ENCODE results near the gene CPA4.
"Not testable (repeated sequence)": the region's sequence is repeated elsewhere in the genome, so short reads cannot be mapped to it uniquely, and the experiment has no call there.

Gene CPA4

DNA sequence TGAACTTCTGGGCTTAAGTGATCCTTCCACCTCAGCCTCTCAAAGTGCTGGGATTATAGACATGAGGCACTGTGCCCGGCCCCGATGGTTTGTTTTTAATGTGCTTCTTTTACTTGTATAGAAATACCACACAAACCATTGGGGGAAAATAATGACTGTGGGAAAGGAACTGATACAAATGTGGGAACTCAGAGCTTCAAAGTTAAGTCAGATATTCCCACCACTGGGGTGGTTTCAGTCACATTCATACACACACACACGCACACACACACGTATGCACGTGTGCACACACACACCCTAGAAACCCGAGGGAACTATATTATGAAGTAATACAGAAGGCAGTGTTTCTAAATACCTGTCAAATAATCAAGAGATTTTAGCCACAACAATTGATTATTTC lies 17.0 kb downstream of the CPA4 start:
- 100% methylated on average over 1 of the region's 6 CpGs for WGBS

DNA sequence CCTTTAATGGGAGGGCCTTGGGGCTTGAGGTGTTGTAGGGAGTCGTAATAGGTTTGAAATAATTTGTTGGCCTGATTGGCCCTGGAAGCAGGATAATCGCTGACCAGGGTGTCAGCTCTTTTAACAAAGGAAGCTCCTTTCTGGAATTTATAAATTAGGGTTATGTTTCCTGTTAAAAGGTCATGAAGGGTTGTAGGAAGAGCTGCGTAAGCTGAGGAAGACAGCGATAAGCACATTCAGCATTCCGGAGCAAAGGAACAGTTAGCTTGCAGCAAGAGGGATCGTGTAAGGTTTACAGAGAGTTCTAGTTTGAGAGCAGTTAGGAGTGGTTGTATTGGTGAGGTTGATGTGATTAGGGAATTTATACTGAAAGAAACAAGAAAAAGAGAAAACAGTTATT lies 21.3 kb downstream of the CPA4 start:
- Histone ChIP-seq H2BK12ac (ENCODE audit: low read length in 2 of 2) (no peak overlapping the region), H4K91ac (ENCODE audit: low read length) (no peak overlapping the region), H4K8ac (ENCODE audit: low read length) (no peak overlapping the region), H3K14ac (ENCODE audit: low read length in 2 of 2) (no peak overlapping the region), H3K4me2 (ENCODE audit: low read length, poor library complexity, severe bottlenecking) (no peak overlapping the region), H3K9me3 (ENCODE audit: control insufficient read depth, low read length) (peaks cover 4% of the 10 kb centered on the region), H2BK120ac (ENCODE audit: low read depth, low read length) (no peak overlapping the region), H2AFZ (ENCODE audit: low read depth, low read length) (no peak overlapping the region), H3K4me1 (ENCODE audit: control insufficient read depth, insufficient read depth, low read depth, low read length) (no peaks in the 10 kb centered on the region), H2BK15ac (ENCODE audit: low read depth, poor library complexity, severe bottlenecking) (no peak overlapping the region), H3K36me3 (ENCODE audit: control insufficient read depth in 1 of 2, insufficient read depth in 2 of 2, low read depth in 1 of 2, low read length in 2 of 2) (peaks cover 0 to 30% of the 10 kb centered on the region in 2 experiments), H3K79me1 (replicated peaks; ENCODE audit: low read length, poor library complexity, severe bottlenecking) (peaks cover 6% of the 10 kb centered on the region), H3K23ac (ENCODE audit: low read length in 2 of 2) (no peak overlapping the region), H3K18ac (ENCODE audit: low read depth in 1 of 2, low read length in 2 of 2) (no peak overlapping the region), H2BK5ac (ENCODE audit: low read depth, low read length, poor library complexity, severe bottlenecking) (no peak overlapping the region), H2AK5ac (ENCODE audit: low read length, severe bottlenecking) (no peak overlapping the region), H3K9ac (ENCODE audit: low read length) (no peak overlapping the region), H3K4ac (ENCODE audit: low read depth in 1 of 2, low read length in 2 of 2) (no peak overlapping the region), H3K27me3 (ENCODE audit: control insufficient read depth in 1 of 2, insufficient read depth in 1 of 2, low read length in 2 of 2) (no peaks in the 10 kb centered on the region), H3K27ac (ENCODE audit: low read length, poor library complexity, severe bottlenecking) (no peak overlapping the region), H3K4me3 (ENCODE audit: insufficient read depth in 1 of 2, low read depth in 1 of 2, low read length in 2 of 2) (no peak overlapping the region)
- DNase-seq, result no peak
- 76% methylated on average over 6 of the region's 6 CpGs for WGBS

More for the DNA sequence above, 17.0 kb downstream of the CPA4 start:
- no peak overlapping the region for H2AK5ac ChIP-seq (ENCODE audit: low read length, severe bottlenecking)
- no peak overlapping the region for H4K91ac ChIP-seq (ENCODE audit: low read length)
- H2BK15ac ChIP-seq (ENCODE audit: low read depth, poor library complexity, severe bottlenecking), result no peak overlapping the region
- H3K36me3 ChIP-seq (ENCODE audit: control insufficient read depth in 1 of 2, insufficient read depth in 2 of 2, low read depth in 1 of 2, low read length in 2 of 2), result peaks cover 0 to 56% of the 10 kb centered on the region in 2 experiments
- no peak overlapping the region for H3K4me2 ChIP-seq (ENCODE audit: low read length, poor library complexity, severe bottlenecking)
- H2AFZ ChIP-seq (ENCODE audit: low read depth, low read length), result no peak overlapping the region
- H3K18ac ChIP-seq (ENCODE audit: low read depth in 1 of 2, low read length in 2 of 2), result no peak overlapping the region
- no peak overlapping the region for H2BK120ac ChIP-seq (ENCODE audit: low read depth, low read length)
- no peak overlapping the region for H4K8ac ChIP-seq (ENCODE audit: low read length)
- H3K4me3 ChIP-seq (ENCODE audit: insufficient read depth in 1 of 2, low read depth in 1 of 2, low read length in 2 of 2), result no peak overlapping the region
- H2BK12ac ChIP-seq (ENCODE audit: low read length in 2 of 2), result no peak overlapping the region
- H3K79me1 ChIP-seq (replicated peaks; ENCODE audit: low read length, poor library complexity, severe bottlenecking), result peaks cover 3% of the 10 kb centered on the region
- no peak overlapping the region for H3K27ac ChIP-seq (ENCODE audit: low read length, poor library complexity, severe bottlenecking)
- H3K27me3 ChIP-seq (ENCODE audit: control insufficient read depth in 1 of 2, insufficient read depth in 1 of 2, low read length in 2 of 2), result peaks cover 0 to 3% of the 10 kb centered on the region in 2 experiments
- H3K4ac ChIP-seq (ENCODE audit: low read depth in 1 of 2, low read length in 2 of 2), result no peak overlapping the region
- no peak for DNase-seq
- H3K23ac ChIP-seq (ENCODE audit: low read length in 2 of 2), result no peak overlapping the region
- no peak overlapping the region for H3K14ac ChIP-seq (ENCODE audit: low read length in 2 of 2)
- H3K4me1 ChIP-seq (ENCODE audit: control insufficient read depth, insufficient read depth, low read depth, low read length), result no peaks in the 10 kb centered on the region
- peaks cover 4% of the 10 kb centered on the region for H3K9me3 ChIP-seq (ENCODE audit: control insufficient read depth, low read length)
- peak overlapping the region; percentile 11 for H2BK5ac ChIP-seq (ENCODE audit: low read depth, low read length, poor library complexity, severe bottlenecking)
- no peak overlapping the region for H3K9ac ChIP-seq (ENCODE audit: low read length)

DNA sequence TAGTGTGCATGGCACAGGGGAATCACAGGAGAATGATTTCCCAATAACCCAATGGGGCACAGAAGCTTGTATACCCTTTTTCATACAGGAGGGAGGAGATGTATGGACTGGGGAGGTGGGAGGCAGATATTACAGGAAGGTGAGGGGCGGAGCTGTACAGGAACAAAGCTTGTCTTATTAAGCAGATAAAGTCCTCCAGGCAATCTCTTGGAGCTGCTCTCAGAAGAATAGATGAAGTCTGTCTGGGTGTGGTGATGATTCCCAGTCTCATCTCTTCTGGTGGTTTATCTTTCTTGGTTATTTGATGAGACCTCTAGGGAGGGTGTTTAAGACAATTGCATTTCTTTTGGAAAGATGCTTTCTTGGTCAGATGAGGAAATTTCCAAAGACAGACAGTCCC lies 26.6 kb downstream of the CPA4 start:
- no peaks in the 10 kb centered on the region for H3K4me1 ChIP-seq (ENCODE audit: control insufficient read depth, insufficient read depth, low read depth, low read length)
- H2AFZ ChIP-seq (ENCODE audit: low read depth, low read length), result no peak overlapping the region
- no peak overlapping the region for H4K91ac ChIP-seq (ENCODE audit: low read length)
- no peaks in the 10 kb centered on the region for H3K27me3 ChIP-seq (ENCODE audit: control insufficient read depth in 1 of 2, insufficient read depth in 1 of 2, low read length in 2 of 2)
- H3K9me3 ChIP-seq (ENCODE audit: control insufficient read depth, low read length), result no peaks in the 10 kb centered on the region
- peaks cover 0 to 28% of the 10 kb centered on the region in 2 experiments for H3K36me3 ChIP-seq (ENCODE audit: control insufficient read depth in 1 of 2, insufficient read depth in 2 of 2, low read depth in 1 of 2, low read length in 2 of 2)
- no peak overlapping the region for H3K27ac ChIP-seq (ENCODE audit: low read length, poor library complexity, severe bottlenecking)
- no peak overlapping the region for H3K4ac ChIP-seq (ENCODE audit: low read depth in 1 of 2, low read length in 2 of 2)
- peaks cover 3% of the 10 kb centered on the region for H3K79me1 ChIP-seq (replicated peaks; ENCODE audit: low read length, poor library complexity, severe bottlenecking)
- no peak overlapping the region for H3K4me2 ChIP-seq (ENCODE audit: low read length, poor library complexity, severe bottlenecking)
- no peak overlapping the region for H3K4me3 ChIP-seq (ENCODE audit: insufficient read depth in 1 of 2, low read depth in 1 of 2, low read length in 2 of 2)
- H2AK5ac ChIP-seq (ENCODE audit: low read length, severe bottlenecking), result no peak overlapping the region
- DNase-seq, result no peak
- H3K18ac ChIP-seq (ENCODE audit: low read depth in 1 of 2, low read length in 2 of 2), result no peak overlapping the region
- H3K9ac ChIP-seq (ENCODE audit: low read length), result no peak overlapping the region
- no peak overlapping the region for H4K8ac ChIP-seq (ENCODE audit: low read length)
- H2BK12ac ChIP-seq (ENCODE audit: low read length in 2 of 2), result no peak overlapping the region
- no peak overlapping the region for H3K23ac ChIP-seq (ENCODE audit: low read length in 2 of 2)
- no peak overlapping the region for H2BK120ac ChIP-seq (ENCODE audit: low read depth, low read length)
- no peak overlapping the region for H3K14ac ChIP-seq (ENCODE audit: low read length in 2 of 2)
- 95% methylated on average over 1 of the region's 1 CpG for WGBS
- H2BK5ac ChIP-seq (ENCODE audit: low read depth, low read length, poor library complexity, severe bottlenecking), result no peak overlapping the region
- H2BK15ac ChIP-seq (ENCODE audit: low read depth, poor library complexity, severe bottlenecking), result no peak overlapping the region

DNA sequence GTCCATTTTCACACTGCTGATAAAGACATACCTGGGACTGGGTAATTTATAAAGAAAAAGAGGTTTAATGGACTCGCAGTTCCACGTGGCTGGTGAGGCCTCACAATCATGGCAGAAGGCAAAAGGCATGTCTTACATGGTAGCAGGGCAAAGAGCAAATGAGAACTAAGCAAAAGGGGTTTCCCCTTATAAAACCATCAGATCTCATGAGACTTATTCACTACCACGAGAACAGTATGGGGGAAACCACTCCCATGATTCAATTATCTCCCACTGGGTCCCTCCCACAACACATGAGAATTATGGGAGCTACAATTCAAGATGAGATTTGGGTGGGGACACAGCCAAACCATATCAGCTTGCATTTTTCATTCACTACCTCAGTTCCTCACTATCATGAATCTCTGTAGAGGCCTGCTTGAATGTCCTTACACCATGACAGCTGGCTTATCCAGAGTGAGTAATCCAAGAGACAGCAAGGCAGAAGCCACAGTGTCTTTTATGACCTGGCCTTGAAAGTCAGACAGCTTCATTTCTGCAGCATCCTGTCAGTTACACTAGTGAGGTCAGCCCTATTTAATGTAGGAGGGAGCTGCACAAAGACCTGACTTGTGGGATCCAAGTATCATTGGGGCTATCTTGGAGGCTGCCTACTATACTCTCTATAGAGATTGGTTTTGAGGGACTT lies 28.7 kb downstream of the CPA4 start:
- H3K4me2 ChIP-seq (ENCODE audit: low read length, poor library complexity, severe bottlenecking); H3K27me3 ChIP-seq (ENCODE audit: control insufficient read depth in 1 of 2, insufficient read depth in 1 of 2, low read length in 2 of 2); H3K9ac ChIP-seq (ENCODE audit: low read length); H3K4me3 ChIP-seq (ENCODE audit: insufficient read depth in 1 of 2, low read depth in 1 of 2, low read length in 2 of 2); H3K4ac ChIP-seq (ENCODE audit: low read depth in 1 of 2, low read length in 2 of 2); H3K23ac ChIP-seq (ENCODE audit: low read length in 2 of 2); H3K4me1 ChIP-seq (ENCODE audit: control insufficient read depth, insufficient read depth, low read depth, low read length); H3K18ac ChIP-seq (ENCODE audit: low read depth in 1 of 2, low read length in 2 of 2); H2BK120ac ChIP-seq (ENCODE audit: low read depth, low read length); H4K91ac ChIP-seq (ENCODE audit: low read length); H3K9me3 ChIP-seq (ENCODE audit: control insufficient read depth, low read length); H3K14ac ChIP-seq (ENCODE audit: low read length in 2 of 2); H4K8ac ChIP-seq (ENCODE audit: low read length); H2AFZ ChIP-seq (ENCODE audit: low read depth, low read length); H3K27ac ChIP-seq (ENCODE audit: low read length, poor library complexity, severe bottlenecking); H2BK5ac ChIP-seq (ENCODE audit: low read depth, low read length, poor library complexity, severe bottlenecking); H2BK15ac ChIP-seq (ENCODE audit: low read depth, poor library complexity, severe bottlenecking); H3K79me1 ChIP-seq (replicated peaks; ENCODE audit: low read length, poor library complexity, severe bottlenecking); H2AK5ac ChIP-seq (ENCODE audit: low read length, severe bottlenecking): not testable (repeated sequence)
- Histone ChIP-seq H2BK12ac (ENCODE audit: low read length in 2 of 2) (peak overlapping the region in 1 of 2 experiments; percentile 24), H3K36me3 (ENCODE audit: control insufficient read depth in 1 of 2, insufficient read depth in 2 of 2, low read depth in 1 of 2, low read length in 2 of 2) (peaks cover 0 to 30% of the 10 kb centered on the region in 2 experiments)
- 94% methylated on average over 2 of the region's 3 CpGs for WGBS
- DNase-seq, result peak; percentile 63

All from mesenchymal stem cell (in vitro differentiated cells and primary cell).